Small intestine (tissue), 7 donors: ENCODE data around the gene DENND4C. TPM values are rescaled to one million over a fixed set of nuclear protein-coding genes. Genes with fewer than 3 reads are reported as not detected.

ENCODE experiments used
- DNase-seq, 2 donors: peaks; one replicate each; pipeline versions ENCODE4 v3.0.0 to v3.0.0-alpha.2; 2013
- FAIRE-seq: peaks from 2 replicates; lab custom pipeline; 2012; peaks lifted over from hg19 to GRCh38; lab: Jason Lieb, UNC
- H3K27ac ChIP-seq, 3 donors: one replicate each; pipeline ENCODE4 v1.5.1; 2013; ENCODE audit warnings: low read length in 2 of 3, mild to moderate bottlenecking in 2 of 3, control low read depth in 1 of 3, inconsistent platforms in 1 of 3, low read depth in 1 of 3, moderate library complexity in 1 of 3
- H3K27me3 ChIP-seq, 3 donors: one replicate each; pipeline ENCODE4 v1.6.1; 2013; ENCODE audit warnings: low read length in 3 of 3, inconsistent platforms in 1 of 3; ENCODE audit not compliant: control insufficient read depth in 3 of 3, insufficient read depth in 3 of 3
- H3K36me3 ChIP-seq, 3 donors: one replicate each; pipeline ENCODE4 v1.6.1; 2013; ENCODE audit warnings: low read length in 3 of 3, inconsistent platforms in 1 of 3, low read depth in 1 of 3, mild to moderate bottlenecking in 1 of 3, moderate library complexity in 1 of 3; ENCODE audit not compliant: control insufficient read depth in 3 of 3, insufficient read depth in 2 of 3
- H3K4me1 ChIP-seq, 3 donors: one replicate each; pipeline ENCODE4 v1.6.1; 2013; ENCODE audit warnings: low read length in 2 of 3, inconsistent platforms in 1 of 3, low read depth in 1 of 3, mild to moderate bottlenecking in 1 of 3, moderate library complexity in 1 of 3; ENCODE audit not compliant: control insufficient read depth in 3 of 3, insufficient read depth in 2 of 3
- H3K4me3 ChIP-seq, 3 donors: one replicate each; pipeline ENCODE4 v1.5.1; 2013; ENCODE audit warnings: low read length in 3 of 3, control low read depth in 1 of 3, inconsistent platforms in 1 of 3, low read depth in 1 of 3, mild to moderate bottlenecking in 1 of 3, moderate library complexity in 1 of 3
- H3K9me3 ChIP-seq, 2 donors: one replicate each; pipeline ENCODE4 v1.6.1; 2013; ENCODE audit warnings: low read depth in 1 of 2, low read length in 1 of 2; ENCODE audit not compliant: control insufficient read depth in 2 of 2, insufficient read depth in 1 of 2
- WGBS, 3 donors: extraction: QIAGEN DNeasy Blood & Tissue Kit; methylation state at CpG; one replicate each; pipeline ENCODE4 v1.1.7; 2013; 5-methylcytosine and 5-hydroxymethylcytosine counted together
- polyA plus RNA-seq, 4 donors: library from polyadenylated mRNA; stranded (reverse) in 3 of 4; unstranded in 1 of 4; fragments of 200-250 nt in 3 of 4; fragments of 120-200 nt in 1 of 4; gene quantifications; one replicate each; pipeline versions ENCODE4 v1.2.1 to v1.2.3, GENCODE V29; 2013
- donor health status: healthy with polysubstance abuse.
- donor health status: control.
- donor health status: control.
- donor health status: Bipolar disorder and iron deficiency.
- donor health status: healthy.

The DENND4C gene
- polyA plus RNA-seq, 4 donors: 13.8 to 45.6 (median 17.7) TPM

GRCh38 chr9:19306568-19306967 is 76.1 kb downstream of the DENND4C start:
- no peak overlapping the region for H3K4me3 ChIP-seq
- no peaks in the 10 kb centered on the region for H3K9me3 ChIP-seq
- peaks cover 2 to 25% (median 10%) of the 10 kb centered on the region in 3 donors for H3K36me3 ChIP-seq
- FAIRE-seq: no peak
- WGBS, 3 donors: 98 to 99% (median 98%) methylated on average over 5 of the region's 5 CpGs
- no peaks in the 10 kb centered on the region for H3K27me3 ChIP-seq
- H3K27ac ChIP-seq: no peak overlapping the region
- DNase-seq: no peak
- H3K4me1 ChIP-seq: no peaks in the 10 kb centered on the region

GRCh38 chr9:19310246-19310645 is 79.8 kb downstream of the DENND4C start:
- 97 to 98% (median 97%) methylated on average over 1 of the region's 1 CpG for WGBS, 3 donors
- DNase-seq (no peak), FAIRE-seq (no peak)
- no peaks in the 10 kb centered on the region for H3K27me3 ChIP-seq
- no peak overlapping the region for H3K27ac ChIP-seq
- H3K36me3 ChIP-seq: peaks cover 0 to 22% (median 4%) of the 10 kb centered on the region in 3 donors
- H3K4me3 ChIP-seq: no peak overlapping the region
- no peaks in the 10 kb centered on the region for H3K4me1 ChIP-seq
- no peaks in the 10 kb centered on the region for H3K9me3 ChIP-seq

GRCh38 chr9:19313573-19313972 is 83.1 kb downstream of the DENND4C start:
- 68 to 76% (median 74%) methylated on average over 3 of the region's 3 CpGs for WGBS, 3 donors
- H3K4me3 ChIP-seq: no peak overlapping the region
- no peaks in the 10 kb centered on the region for H3K4me1 ChIP-seq
- no peak for FAIRE-seq
- H3K27ac ChIP-seq: no peak overlapping the region
- peaks cover 0 to 23% (median 4%) of the 10 kb centered on the region in 3 donors for H3K36me3 ChIP-seq
- no peaks in the 10 kb centered on the region for H3K27me3 ChIP-seq
- no peaks in the 10 kb centered on the region for H3K9me3 ChIP-seq
- DNase-seq: no peak

GRCh38 chr9:19320495-19320894 is 90.0 kb downstream of the DENND4C start:
- FAIRE-seq: no peak
- H3K27me3 ChIP-seq: no peaks in the 10 kb centered on the region
- H3K36me3 ChIP-seq: peaks cover 2 to 25% (median 11%) of the 10 kb centered on the region in 3 donors
- no peak overlapping the region for H3K4me3 ChIP-seq
- H3K9me3 ChIP-seq: no peaks in the 10 kb centered on the region
- no peaks in the 10 kb centered on the region for H3K4me1 ChIP-seq
- H3K27ac ChIP-seq: no peak overlapping the region
- 42 to 81% (median 75%) methylated on average over 1 of the region's 1 CpG for WGBS, 3 donors
- DNase-seq: no peak

- FAIRE-seq: no peak
- Histone ChIP-seq H3K9me3 (no peaks in the 10 kb centered on the region), H3K4me1 (no peaks in the 10 kb centered on the region), H3K4me3 (no peak overlapping the region), H3K27ac (no peak overlapping the region), H3K36me3 (peaks cover 0 to 39% (median 13%) of the 10 kb centered on the region in 3 donors), H3K27me3 (no peaks in the 10 kb centered on the region)
- WGBS, 3 donors: 83 to 95% (median 94%) methylated on average over 2 of the region's 2 CpGs
- peak in 1 of 2 donors; percentile 4 for DNase-seq
These were observed 101.4 kb downstream of the DENND4C start for GRCh38 chr9:19331877-19332276.

- H3K27ac ChIP-seq: no peak overlapping the region
- no peaks in the 10 kb centered on the region for H3K9me3 ChIP-seq
- peak in 1 of 2 donors; percentile 62 for DNase-seq
- no peaks in the 10 kb centered on the region for H3K4me1 ChIP-seq
- no peak for FAIRE-seq
- no peak overlapping the region for H3K4me3 ChIP-seq
- 28 to 82% (median 48%) methylated on average over 7 of the region's 7 CpGs for WGBS, 3 donors
- peaks cover 2 to 24% (median 23%) of the 10 kb centered on the region in 3 donors for H3K36me3 ChIP-seq
- H3K27me3 ChIP-seq: no peaks in the 10 kb centered on the region
These were observed 105.7 kb downstream of the DENND4C start for GRCh38 chr9:19336166-19336565.

GRCh38 chr9:19342947-19343346 is 112.5 kb downstream of the DENND4C start:
- DNase-seq (no peak), FAIRE-seq (no peak)
- no peaks in the 10 kb centered on the region for H3K4me1 ChIP-seq
- H3K9me3 ChIP-seq: no peaks in the 10 kb centered on the region
- H3K36me3 ChIP-seq: peaks cover 9 to 27% (median 25%) of the 10 kb centered on the region in 3 donors
- no peaks in the 10 kb centered on the region for H3K27me3 ChIP-seq
- H3K4me3 ChIP-seq: no peak overlapping the region
- 73 to 93% (median 87%) methylated on average over 2 of the region's 2 CpGs for WGBS, 3 donors
- H3K27ac ChIP-seq: no peak overlapping the region

- no peaks in the 10 kb centered on the region for H3K27me3 ChIP-seq
- 60 to 70% (median 68%) methylated on average over 3 of the region's 3 CpGs for WGBS, 3 donors
- H3K36me3 ChIP-seq: peaks cover 9 to 24% (median 20%) of the 10 kb centered on the region in 3 donors
- DNase-seq (no peak), FAIRE-seq (no peak)
- no peak overlapping the region for H3K4me3 ChIP-seq
- H3K9me3 ChIP-seq: no peaks in the 10 kb centered on the region
- H3K4me1 ChIP-seq: no peaks in the 10 kb centered on the region
- H3K27ac ChIP-seq: no peak overlapping the region
These were observed 128.2 kb downstream of the DENND4C start for GRCh38 chr9:19358701-19359100.

GRCh38 chr9:19369107-19369506 is 138.6 kb downstream of the DENND4C start:
- WGBS, 3 donors: 88 to 97% (median 95%) methylated on average over 2 of the region's 2 CpGs
- Histone ChIP-seq H3K4me1 (no peaks in the 10 kb centered on the region), H3K9me3 (no peaks in the 10 kb centered on the region), H3K36me3 (peaks cover 9 to 34% (median 10%) of the 10 kb centered on the region in 3 donors), H3K4me3 (no peak overlapping the region), H3K27ac (no peak overlapping the region), H3K27me3 (no peaks in the 10 kb centered on the region)
- FAIRE-seq (no peak), DNase-seq (no peak)
